Mesothelial cell of epicardium (in vitro differentiated cells): ENCODE measurements around the gene FGFR1OP2. TPM values are rescaled to one million over a fixed set of nuclear protein-coding genes. Genes with fewer than 3 reads are reported as not detected.
A peak's percentile ranks its signal among the peaks of the same experiment; 100 is the strongest.

Experiments
- DNase-seq, 2 experiments: peaks; one replicate each; pipeline ENCODE4 v3.0.0; 2021; ENCODE audit warnings: low spot score in 2 of 2; ENCODE audit not compliant: unreplicated experiment in 2 of 2
- H3K27ac Mint-ChIP-seq: 2 replicates; pipeline ENCODE4 v1.8.0; 2021; ENCODE audit warnings: mixed read lengths
- H3K27me3 Mint-ChIP-seq: 2 replicates; pipeline ENCODE4 v1.8.0; 2021; ENCODE audit warnings: low read depth, mixed read lengths
- H3K36me3 Mint-ChIP-seq: 2 replicates; pipeline ENCODE4 v1.8.0; 2021; ENCODE audit warnings: mixed read lengths
- H3K4me1 Mint-ChIP-seq: 2 replicates; pipeline ENCODE4 v1.8.0; 2021; ENCODE audit warnings: mixed read lengths
- H3K4me3 Mint-ChIP-seq: 2 replicates; pipeline ENCODE4 v1.8.0; 2021; ENCODE audit warnings: mild to moderate bottlenecking, moderate library complexity, mixed read lengths
- H3K9me3 Mint-ChIP-seq: 2 replicates; pipeline ENCODE4 v1.8.0; 2021; ENCODE audit warnings: mixed read lengths
- total RNA-seq: library from RNA; stranded (reverse); gene quantifications from 3 replicates; pipeline ENCODE4 v1.2.1, GENCODE V29; 2021
- TF ChIP-seq, protein P1 (sequence below): fragments of 200-600 bp; sonication (generic); IDR thresholded peaks from one replicate; pipeline ENCODE4 v1.5.0; 2021; ENCODE audit warnings: antibody characterized with exemption; ENCODE audit not compliant: unreplicated experiment

The FGFR1OP2 gene
- total RNA-seq, 1 donor from 2014 or later: 52.6 TPM

DNA sequence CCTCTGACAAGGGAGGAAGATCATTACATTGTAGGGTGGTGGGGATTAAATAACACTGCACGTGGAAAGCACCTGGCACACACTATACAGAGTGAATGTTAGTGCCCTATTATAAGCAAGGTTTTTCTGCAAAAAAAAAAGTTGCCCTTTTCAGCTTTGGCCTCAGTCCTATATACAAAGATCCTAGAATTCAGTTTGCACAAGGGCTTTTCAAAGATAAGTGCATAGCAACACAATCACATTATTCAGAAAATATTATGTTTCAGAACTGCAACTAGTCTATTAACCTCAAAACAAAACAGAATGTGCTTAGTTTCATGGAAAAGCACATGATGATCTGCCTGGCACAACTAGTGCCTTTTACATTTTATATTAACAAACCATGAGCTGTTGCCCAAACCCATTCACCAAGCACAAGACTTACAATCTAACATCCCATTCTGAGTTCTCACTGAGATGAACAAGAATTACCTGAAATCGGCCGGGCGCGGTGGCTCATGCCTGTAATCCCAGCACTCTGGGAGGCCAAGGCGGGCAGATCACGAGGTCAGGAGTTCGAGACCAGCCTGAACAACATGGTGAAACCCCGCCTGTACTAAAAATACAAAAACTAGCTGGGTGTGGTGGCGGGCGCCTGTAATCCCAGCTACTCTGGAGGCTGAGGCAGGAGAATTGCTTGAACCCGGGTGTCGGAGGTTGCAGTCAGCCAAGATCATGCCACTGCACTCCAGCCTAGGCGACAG is 74.1 kb downstream of the FGFR1OP2 start:
- TF ChIP-seq, protein P1, sequence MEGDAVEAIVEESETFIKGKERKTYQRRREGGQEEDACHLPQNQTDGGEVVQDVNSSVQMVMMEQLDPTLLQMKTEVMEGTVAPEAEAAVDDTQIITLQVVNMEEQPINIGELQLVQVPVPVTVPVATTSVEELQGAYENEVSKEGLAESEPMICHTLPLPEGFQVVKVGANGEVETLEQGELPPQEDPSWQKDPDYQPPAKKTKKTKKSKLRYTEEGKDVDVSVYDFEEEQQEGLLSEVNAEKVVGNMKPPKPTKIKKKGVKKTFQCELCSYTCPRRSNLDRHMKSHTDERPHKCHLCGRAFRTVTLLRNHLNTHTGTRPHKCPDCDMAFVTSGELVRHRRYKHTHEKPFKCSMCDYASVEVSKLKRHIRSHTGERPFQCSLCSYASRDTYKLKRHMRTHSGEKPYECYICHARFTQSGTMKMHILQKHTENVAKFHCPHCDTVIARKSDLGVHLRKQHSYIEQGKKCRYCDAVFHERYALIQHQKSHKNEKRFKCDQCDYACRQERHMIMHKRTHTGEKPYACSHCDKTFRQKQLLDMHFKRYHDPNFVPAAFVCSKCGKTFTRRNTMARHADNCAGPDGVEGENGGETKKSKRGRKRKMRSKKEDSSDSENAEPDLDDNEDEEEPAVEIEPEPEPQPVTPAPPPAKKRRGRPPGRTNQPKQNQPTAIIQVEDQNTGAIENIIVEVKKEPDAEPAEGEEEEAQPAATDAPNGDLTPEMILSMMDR: no peak
- H3K4me3 Mint-ChIP-seq: peak overlapping the region; percentile 46
- DNase-seq: no peak
- no peaks in the 10 kb centered on the region for H3K36me3 Mint-ChIP-seq
- H3K27ac Mint-ChIP-seq: no peak overlapping the region
- H3K27me3 Mint-ChIP-seq: no peaks in the 10 kb centered on the region
- H3K9me3 Mint-ChIP-seq: no peaks in the 10 kb centered on the region
- peaks cover 52% of the 10 kb centered on the region for H3K4me1 Mint-ChIP-seq

DNA sequence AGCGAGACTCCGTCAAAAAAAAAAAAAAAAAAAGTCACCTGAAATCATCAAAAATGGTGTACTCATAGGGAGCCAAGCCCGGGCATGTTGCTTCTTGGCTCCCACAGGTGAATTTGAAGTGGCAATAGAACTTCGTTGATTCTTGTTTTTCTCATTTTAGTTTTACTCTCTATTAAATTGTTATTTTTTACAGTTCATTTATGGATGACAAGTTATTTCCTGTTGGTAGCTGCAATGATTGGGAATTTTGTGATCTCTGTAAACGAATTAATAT is 74.6 kb downstream of the FGFR1OP2 start:
- H3K36me3 Mint-ChIP-seq: no peaks in the 10 kb centered on the region
- H3K4me3 Mint-ChIP-seq: peak overlapping the region; percentile 84
- H3K9me3 Mint-ChIP-seq: no peaks in the 10 kb centered on the region
- TF ChIP-seq, protein P1: no peak
- H3K27ac Mint-ChIP-seq: peak overlapping the region; percentile 96
- H3K4me1 Mint-ChIP-seq: peaks cover 55% of the 10 kb centered on the region
- DNase-seq: no peak
- H3K27me3 Mint-ChIP-seq: no peaks in the 10 kb centered on the region

DNA sequence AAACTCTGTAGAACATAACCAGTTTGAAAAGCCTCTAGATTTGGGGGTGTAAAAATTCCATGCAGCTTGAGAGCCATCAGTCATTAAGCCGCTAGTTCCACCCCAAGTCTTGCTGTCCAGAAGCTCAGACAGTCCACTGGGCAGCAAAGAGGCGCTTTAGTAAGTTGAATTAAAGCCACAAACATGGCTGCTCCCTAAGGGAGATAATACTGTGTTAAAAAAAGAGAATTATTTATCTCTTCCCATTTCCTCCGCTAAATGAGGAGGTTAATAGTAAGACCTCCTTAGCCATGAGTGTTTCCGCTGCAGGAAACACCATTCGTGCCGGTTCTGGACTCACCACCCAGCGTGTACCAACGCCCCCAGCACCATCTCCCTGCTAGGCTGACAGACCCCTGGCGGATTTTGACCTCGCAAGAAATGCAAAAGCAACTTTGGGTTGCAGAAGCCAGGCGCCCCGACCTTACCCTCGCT is 75.4 kb downstream of the FGFR1OP2 start:
- peak overlapping the region; percentile 96 for H3K27ac Mint-ChIP-seq

DNA sequence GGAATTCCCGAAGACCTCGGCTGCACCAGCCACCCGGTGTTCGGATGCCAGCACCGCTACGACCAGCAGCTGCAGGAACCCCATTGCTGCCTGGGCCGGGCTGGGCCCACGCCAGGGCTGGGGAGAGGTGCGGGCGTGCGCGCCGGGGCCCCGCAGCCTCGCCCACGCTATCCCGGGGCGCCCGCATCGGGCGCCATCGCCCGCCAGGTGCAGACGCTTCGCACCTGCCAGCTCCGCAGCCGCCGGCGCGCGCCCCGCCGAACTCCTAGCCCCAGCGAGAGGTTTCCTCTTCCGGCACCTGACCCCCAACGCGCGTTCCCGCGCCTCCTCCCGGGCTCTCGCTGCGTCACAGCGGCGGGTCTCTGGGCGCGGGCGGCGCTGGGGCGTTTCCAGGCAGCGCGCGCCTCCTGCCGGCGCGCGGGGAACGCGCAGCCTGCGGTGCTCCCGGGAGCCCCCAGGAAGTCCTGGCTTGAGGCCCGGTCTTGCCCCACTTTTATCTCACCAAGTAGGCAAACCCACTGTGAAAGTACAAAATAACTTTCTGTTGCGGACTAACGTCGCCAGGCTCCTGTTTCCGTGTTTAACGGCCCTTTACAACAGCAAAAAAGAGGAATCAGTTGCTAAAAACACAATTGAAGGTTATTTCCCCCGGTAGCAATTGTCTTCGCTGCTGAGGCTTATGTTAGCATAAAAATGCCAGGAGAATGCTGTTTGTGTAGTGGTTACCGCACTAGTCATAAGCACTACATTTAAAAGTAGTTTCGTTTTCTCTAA is 76.0 kb downstream of the FGFR1OP2 start, which contains the start of gene TM7SF3:
Gene TM7SF3, minus strand, starts transcription at position 300 of the 774 bp plus-strand sequence. Its CDS starts 216 bp downstream, at position 84.
- Mint-ChIP-seq H3K4me3 (peak within 1 kb of the TSS; percentile 84), H3K36me3 (no peaks in the 10 kb centered on the region), H3K27ac (peak within 1 kb of the TSS; percentile 96), H3K4me1 (peaks cover 66% of the 10 kb centered on the region), H3K27me3 (no peaks in the 10 kb centered on the region), H3K9me3 (no peaks in the 10 kb centered on the region)
- TF ChIP-seq, protein P1: peak; percentile 86
- DNase-seq: peak; percentile 89 to 93

More for the DNA sequence above, 75.4 kb downstream of the FGFR1OP2 start:
- peak overlapping the region; percentile 84 for H3K4me3 Mint-ChIP-seq
- H3K4me1 Mint-ChIP-seq: peaks cover 62% of the 10 kb centered on the region
- no peak for DNase-seq
- TF ChIP-seq, protein P1: no peak
- H3K36me3 Mint-ChIP-seq: no peaks in the 10 kb centered on the region
- H3K9me3 Mint-ChIP-seq: no peaks in the 10 kb centered on the region
- no peaks in the 10 kb centered on the region for H3K27me3 Mint-ChIP-seq

DNA sequence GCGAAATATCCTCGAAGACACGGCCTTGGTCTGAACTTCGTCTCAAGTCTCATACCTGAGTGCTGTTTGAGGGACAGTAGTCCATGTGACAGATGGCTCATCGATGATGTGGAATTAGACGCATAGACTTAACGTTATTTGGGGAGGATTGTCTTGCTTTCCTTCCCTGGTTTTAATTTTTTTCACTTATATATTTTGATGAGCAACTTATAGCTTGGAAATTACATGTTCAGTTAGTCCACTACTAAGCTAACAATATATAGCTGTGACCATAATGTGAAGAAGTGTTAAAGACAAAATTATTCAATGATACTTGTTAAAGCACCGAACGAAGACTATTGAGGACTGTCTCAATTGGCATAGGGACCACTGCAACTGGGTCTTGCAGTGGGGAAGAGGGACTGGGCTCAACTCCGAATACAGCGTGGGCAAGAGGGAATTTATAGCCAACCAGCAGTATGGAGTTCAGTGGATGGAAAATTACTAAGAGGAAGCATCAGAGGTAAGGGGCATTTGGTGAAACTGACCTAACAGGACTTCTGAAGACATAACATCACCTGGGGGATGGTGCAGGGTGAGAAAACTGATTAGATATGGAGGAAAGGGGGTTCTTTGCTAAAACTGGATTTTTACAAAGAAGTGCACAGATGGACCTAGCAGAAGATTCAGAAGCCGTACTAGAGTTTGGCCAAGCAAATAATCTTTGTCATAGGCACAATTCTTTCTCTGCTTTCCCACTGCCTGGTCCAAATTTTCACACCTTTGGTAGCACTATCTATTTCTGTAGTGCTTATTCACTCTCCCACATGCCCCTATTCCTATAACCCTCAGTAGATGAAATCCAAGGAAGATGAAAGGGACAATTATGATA is 76.8 kb downstream of the FGFR1OP2 start:
- no peaks in the 10 kb centered on the region for H3K9me3 Mint-ChIP-seq
- no peaks in the 10 kb centered on the region for H3K36me3 Mint-ChIP-seq
- H3K4me3 Mint-ChIP-seq: peak overlapping the region; percentile 84
- H3K27me3 Mint-ChIP-seq: no peaks in the 10 kb centered on the region
- H3K4me1 Mint-ChIP-seq: peaks cover 63% of the 10 kb centered on the region
- H3K27ac Mint-ChIP-seq: peak overlapping the region; percentile 58
- TF ChIP-seq, protein P1: no peak
- DNase-seq: no peak
